Mesothelial cell of epicardium (in vitro differentiated cells): ENCODE measurements around the gene LCLAT1. TPM values are rescaled to one million over a fixed set of nuclear protein-coding genes. Genes with fewer than 3 reads are reported as not detected.

Experiments
- DNase-seq, 2 experiments: peaks; one replicate each; pipeline ENCODE4 v3.0.0; 2021; ENCODE audit warnings: low spot score in 2 of 2; ENCODE audit not compliant: unreplicated experiment in 2 of 2
- H3K27ac Mint-ChIP-seq: 2 replicates; pipeline ENCODE4 v1.8.0; 2021; ENCODE audit warnings: mixed read lengths
- H3K27me3 Mint-ChIP-seq: 2 replicates; pipeline ENCODE4 v1.8.0; 2021; ENCODE audit warnings: low read depth, mixed read lengths
- H3K36me3 Mint-ChIP-seq: 2 replicates; pipeline ENCODE4 v1.8.0; 2021; ENCODE audit warnings: mixed read lengths
- H3K4me1 Mint-ChIP-seq: 2 replicates; pipeline ENCODE4 v1.8.0; 2021; ENCODE audit warnings: mixed read lengths
- H3K4me3 Mint-ChIP-seq: 2 replicates; pipeline ENCODE4 v1.8.0; 2021; ENCODE audit warnings: mild to moderate bottlenecking, moderate library complexity, mixed read lengths
- H3K9me3 Mint-ChIP-seq: 2 replicates; pipeline ENCODE4 v1.8.0; 2021; ENCODE audit warnings: mixed read lengths
- total RNA-seq: library from RNA; stranded (reverse); gene quantifications from 3 replicates; pipeline ENCODE4 v1.2.1, GENCODE V29; 2021
- TF ChIP-seq, protein P1 (sequence below): fragments of 200-600 bp; sonication (generic); IDR thresholded peaks from one replicate; pipeline ENCODE4 v1.5.0; 2021; ENCODE audit warnings: antibody characterized with exemption; ENCODE audit not compliant: unreplicated experiment

LCLAT1 gene
- total RNA-seq, 1 donor from 2014 or later, result 23.2 TPM

DNA sequence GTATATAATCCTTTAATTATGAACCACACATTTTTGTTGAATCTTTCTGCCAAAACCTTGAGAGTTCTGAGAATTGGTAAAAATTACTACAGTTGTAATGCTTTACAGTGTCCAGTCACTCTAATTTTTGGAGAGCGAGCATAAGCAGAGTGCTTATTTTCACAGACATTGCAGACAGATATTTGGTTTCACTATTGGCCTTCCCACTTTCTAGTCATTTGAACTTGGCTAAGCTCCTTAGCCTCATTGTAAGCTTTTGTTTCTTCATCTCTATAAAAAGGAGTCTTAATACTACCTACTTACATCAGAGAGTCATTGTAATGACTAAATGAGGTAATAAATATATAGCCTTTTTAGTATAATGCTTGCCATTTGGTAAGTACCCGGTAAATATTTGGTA lies 80.4 kb downstream of the LCLAT1 start:
- no peaks in the 10 kb centered on the region for H3K27me3 Mint-ChIP-seq
- no peak overlapping the region for H3K4me3 Mint-ChIP-seq
- TF ChIP-seq, protein P1, sequence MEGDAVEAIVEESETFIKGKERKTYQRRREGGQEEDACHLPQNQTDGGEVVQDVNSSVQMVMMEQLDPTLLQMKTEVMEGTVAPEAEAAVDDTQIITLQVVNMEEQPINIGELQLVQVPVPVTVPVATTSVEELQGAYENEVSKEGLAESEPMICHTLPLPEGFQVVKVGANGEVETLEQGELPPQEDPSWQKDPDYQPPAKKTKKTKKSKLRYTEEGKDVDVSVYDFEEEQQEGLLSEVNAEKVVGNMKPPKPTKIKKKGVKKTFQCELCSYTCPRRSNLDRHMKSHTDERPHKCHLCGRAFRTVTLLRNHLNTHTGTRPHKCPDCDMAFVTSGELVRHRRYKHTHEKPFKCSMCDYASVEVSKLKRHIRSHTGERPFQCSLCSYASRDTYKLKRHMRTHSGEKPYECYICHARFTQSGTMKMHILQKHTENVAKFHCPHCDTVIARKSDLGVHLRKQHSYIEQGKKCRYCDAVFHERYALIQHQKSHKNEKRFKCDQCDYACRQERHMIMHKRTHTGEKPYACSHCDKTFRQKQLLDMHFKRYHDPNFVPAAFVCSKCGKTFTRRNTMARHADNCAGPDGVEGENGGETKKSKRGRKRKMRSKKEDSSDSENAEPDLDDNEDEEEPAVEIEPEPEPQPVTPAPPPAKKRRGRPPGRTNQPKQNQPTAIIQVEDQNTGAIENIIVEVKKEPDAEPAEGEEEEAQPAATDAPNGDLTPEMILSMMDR, result no peak
- peaks cover 17% of the 10 kb centered on the region for H3K36me3 Mint-ChIP-seq
- no peak for DNase-seq
- peaks cover 14% of the 10 kb centered on the region for H3K9me3 Mint-ChIP-seq
- no peak overlapping the region for H3K27ac Mint-ChIP-seq
- H3K4me1 Mint-ChIP-seq, result peaks cover 5% of the 10 kb centered on the region

DNA sequence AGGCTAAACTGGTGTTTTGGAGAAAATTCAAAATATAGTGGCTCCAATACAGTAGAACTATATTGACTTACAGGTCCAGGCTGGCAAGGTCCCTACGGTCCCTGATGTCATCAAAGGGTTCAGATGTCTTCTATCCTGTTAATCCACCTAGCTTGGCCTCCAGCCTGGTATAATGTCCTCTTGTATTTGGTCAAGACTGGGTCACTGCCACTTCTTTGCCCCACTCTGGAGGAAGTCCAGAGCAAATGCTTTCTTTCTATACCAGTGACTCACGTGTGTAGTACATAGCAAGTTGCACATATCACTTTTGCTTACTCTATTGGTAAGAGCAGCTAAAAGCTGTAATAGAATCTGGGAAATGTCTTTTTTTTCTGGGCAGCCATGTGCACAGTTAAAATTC lies 80.8 kb downstream of the LCLAT1 start:
- no peaks in the 10 kb centered on the region for H3K27me3 Mint-ChIP-seq
- peaks cover 14% of the 10 kb centered on the region for H3K9me3 Mint-ChIP-seq
- H3K36me3 Mint-ChIP-seq, result peaks cover 19% of the 10 kb centered on the region
- no peak overlapping the region for H3K27ac Mint-ChIP-seq
- peaks cover 5% of the 10 kb centered on the region for H3K4me1 Mint-ChIP-seq
- no peak overlapping the region for H3K4me3 Mint-ChIP-seq
- no peak for DNase-seq
- TF ChIP-seq, protein P1, result no peak

- no peak overlapping the region for H3K27ac Mint-ChIP-seq
- TF ChIP-seq, protein P1, result no peak
Measured at GRCh38 chr2:30530346-30530745, 83.3 kb downstream of the LCLAT1 start.

DNA sequence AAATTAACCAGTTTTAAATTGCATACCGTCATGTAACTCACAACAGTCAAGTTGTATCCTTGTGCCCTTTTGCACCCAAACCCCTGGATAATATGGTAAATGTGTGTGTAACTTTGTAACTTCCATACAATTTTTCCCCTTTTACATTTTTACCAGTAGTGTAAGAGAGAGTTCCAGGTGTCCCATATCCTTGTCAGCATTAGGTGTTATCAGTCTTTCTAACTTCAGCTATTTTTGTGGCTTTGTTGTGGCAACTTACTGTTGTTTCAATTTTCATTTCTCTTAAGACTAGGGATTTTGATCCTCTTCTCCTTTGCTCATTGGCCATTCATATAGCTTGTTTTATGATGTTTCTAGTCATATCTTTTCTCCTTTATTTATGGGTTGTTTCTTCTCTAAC lies 94.6 kb downstream of the LCLAT1 start:
- TF ChIP-seq, protein P1, result no peak
- Mint-ChIP-seq H3K9me3 (peaks cover 30% of the 10 kb centered on the region), H3K4me1 (peaks cover 8% of the 10 kb centered on the region), H3K27me3 (no peaks in the 10 kb centered on the region), H3K27ac (no peak overlapping the region), H3K36me3 (peaks cover 39% of the 10 kb centered on the region), H3K4me3 (no peak overlapping the region)
- DNase-seq, result no peak

More at GRCh38 chr2:30530346-30530745, 83.3 kb downstream of the LCLAT1 start:
- no peak for DNase-seq
- Mint-ChIP-seq H3K4me3 (no peak overlapping the region), H3K9me3 (peaks cover 22% of the 10 kb centered on the region), H3K27me3 (no peaks in the 10 kb centered on the region), H3K4me1 (peaks cover 5% of the 10 kb centered on the region), H3K36me3 (peaks cover 35% of the 10 kb centered on the region)

DNA sequence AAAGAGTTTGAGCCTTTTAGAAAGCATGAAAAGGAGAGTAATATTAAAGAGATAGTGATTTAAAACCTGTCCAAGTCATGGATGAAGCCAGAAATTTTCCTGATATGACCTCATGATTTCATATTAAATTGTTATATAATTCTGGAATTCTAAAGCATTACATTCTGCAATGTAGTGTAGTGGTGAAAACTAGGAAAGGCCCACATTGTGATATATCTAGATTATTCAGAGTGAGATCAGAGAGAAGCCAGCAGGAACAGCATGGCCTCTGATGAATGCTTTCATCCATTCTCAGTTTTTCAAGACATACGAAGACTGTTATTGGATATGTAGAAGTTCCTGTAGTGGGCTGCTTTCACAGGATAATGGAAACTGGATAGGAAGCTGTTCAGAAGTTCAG lies 98.8 kb downstream of the LCLAT1 start:
- Mint-ChIP-seq H3K27ac (no peak overlapping the region), H3K36me3 (peaks cover 21% of the 10 kb centered on the region), H3K4me3 (no peak overlapping the region), H3K9me3 (peaks cover 29% of the 10 kb centered on the region), H3K27me3 (no peaks in the 10 kb centered on the region), H3K4me1 (peaks cover 27% of the 10 kb centered on the region)
- DNase-seq, result no peak
- TF ChIP-seq, protein P1, result no peak

GRCh38 chr2:30548386-30548785 lies 101.3 kb downstream of the LCLAT1 start:
- DNase-seq, result no peak
- H3K9me3 Mint-ChIP-seq, result peaks cover 20% of the 10 kb centered on the region
- H3K27ac Mint-ChIP-seq, result peak overlapping the region; percentile 10

More at GRCh38 chr2:30548386-30548785, 101.3 kb downstream of the LCLAT1 start:
- no peaks in the 10 kb centered on the region for H3K27me3 Mint-ChIP-seq
- TF ChIP-seq, protein P1, result no peak
- peaks cover 27% of the 10 kb centered on the region for H3K4me1 Mint-ChIP-seq
- H3K4me3 Mint-ChIP-seq, result no peak overlapping the region
- H3K36me3 Mint-ChIP-seq, result peaks cover 7% of the 10 kb centered on the region
